T-helper 1 cell treated with Interleukin-12 subunit alpha and Interleukin-12 subunit beta and Interleukin-4 antibody, amounts not matched to agents 30 ng/mL and 1 ng/mL, for 36 hours (primary cell): ENCODE measurements around the gene CIC. TPM values are rescaled to one million over a fixed set of nuclear protein-coding genes. Genes with fewer than 3 reads are reported as not detected.

ENCODE experiments used
- intact Hi-C: fragments of 100-400 bp; cut with micrococcal nuclease; formaldehyde crosslinking; loops from one replicate; pipeline ENCODE4 v1.15.1; 2024
- total RNA-seq: library from RNA; stranded (reverse); gene quantifications from 2 replicates; pipeline ENCODE4 v1.2.3, GENCODE V29; 2022

CIC gene
- total RNA-seq, 1 donor from 2014 or later, result 98.8 TPM

DNA sequence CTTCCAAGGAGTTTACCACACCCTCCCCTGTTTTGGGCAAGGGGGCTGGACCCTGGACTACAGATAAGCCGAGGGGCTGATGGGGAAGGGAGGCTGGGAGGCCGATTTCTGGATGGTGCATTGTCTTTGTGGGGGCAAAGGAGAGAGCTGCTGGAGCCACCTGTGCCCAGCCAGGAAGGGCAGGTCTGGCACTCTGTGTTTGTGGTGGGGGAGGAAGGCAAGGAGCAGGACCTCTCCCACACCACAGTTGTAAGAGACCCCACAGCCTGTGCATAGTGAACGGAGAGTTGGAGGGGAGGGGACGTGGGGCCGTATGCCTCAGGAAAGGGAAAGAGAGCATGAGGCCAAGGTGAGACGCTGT, 16.9 kb downstream of the CIC start:
- intact Hi-C loops, result no loop called here

DNA sequence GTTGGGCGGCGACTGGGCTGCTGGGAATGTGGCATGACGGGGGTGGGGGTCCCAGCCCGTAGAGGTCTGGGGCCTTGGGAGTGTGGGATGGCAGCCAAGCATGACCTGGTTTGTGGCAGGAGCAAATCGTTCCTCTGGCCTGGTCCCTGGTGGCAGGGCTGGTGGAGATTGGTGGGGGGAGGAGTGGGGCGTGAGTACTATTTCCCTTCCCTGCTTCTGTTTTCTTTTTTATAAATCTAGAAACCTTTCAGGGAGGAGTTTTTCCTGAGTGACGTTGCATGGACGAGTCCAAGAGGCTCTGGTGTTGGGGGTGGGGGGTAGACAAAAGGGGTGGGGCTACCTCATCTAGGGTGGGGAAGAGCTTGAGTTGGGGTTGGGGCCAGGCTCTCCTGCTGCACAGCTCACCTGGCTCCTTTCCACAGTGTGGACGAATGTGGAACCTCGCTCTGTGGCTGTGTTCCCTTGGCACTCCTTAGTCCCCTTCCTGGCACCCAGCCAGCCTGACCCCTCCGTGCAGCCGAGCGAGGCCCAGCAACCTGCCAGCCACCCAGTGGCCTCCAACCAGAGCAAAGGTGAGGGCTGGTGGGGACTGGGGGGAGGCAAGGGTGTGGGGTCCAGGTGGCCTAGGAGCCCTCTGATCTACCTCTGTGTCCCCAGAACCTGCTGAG, 17.4 kb downstream of the CIC start:
- intact Hi-C loops, result no loop called here

DNA sequence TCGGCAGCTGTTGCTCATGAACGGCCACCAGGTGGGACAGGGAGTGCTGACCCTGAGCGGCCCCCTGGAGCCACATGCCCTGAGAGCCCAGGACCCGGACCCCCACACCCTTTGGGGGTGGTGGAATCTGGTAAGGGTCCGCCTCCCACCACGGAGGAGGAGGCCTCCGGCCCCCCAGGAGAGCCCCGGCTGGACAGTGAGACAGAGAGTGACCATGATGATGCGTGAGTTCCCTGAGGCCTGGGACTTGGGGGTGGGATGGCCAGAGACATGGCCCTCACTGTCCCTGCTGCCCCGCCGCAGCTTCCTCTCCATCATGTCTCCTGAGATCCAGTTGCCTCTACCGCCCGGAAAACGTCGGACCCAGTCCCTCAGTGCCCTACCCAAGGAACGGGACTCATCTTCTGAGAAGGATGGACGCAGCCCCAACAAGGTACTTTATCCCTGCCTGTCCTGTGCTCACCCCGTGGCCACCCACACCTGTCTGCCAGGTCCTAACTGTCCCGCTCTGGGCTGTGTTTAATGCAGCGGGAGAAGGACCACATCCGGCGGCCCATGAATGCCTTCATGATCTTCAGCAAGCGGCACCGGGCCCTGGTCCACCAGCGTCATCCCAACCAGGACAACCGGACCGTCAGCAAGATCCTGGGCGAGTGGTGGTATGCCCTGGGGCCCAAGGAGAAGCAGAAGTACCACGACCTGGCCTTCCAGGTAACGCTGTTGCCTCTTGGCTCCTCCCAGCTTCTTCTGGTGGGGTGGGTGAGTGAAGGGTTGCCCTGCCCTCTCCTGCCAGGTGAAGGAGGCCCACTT, 18.2 kb downstream of the CIC start:
- intact Hi-C loops, result no loop called here

DNA sequence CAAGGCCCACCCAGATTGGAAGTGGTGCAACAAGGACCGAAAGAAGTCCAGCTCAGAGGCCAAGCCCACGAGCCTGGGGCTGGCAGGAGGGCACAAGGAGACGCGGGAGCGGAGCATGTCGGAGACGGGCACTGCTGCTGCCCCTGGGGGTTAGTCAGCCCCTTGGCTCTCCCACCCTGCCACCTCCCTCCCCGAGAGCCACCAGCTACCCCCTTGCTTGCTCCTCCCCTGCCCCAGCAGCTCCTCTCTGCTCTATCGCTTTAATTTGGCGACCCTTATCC, 18.7 kb downstream of the CIC start:
- intact Hi-C loops, result no loop called here

DNA sequence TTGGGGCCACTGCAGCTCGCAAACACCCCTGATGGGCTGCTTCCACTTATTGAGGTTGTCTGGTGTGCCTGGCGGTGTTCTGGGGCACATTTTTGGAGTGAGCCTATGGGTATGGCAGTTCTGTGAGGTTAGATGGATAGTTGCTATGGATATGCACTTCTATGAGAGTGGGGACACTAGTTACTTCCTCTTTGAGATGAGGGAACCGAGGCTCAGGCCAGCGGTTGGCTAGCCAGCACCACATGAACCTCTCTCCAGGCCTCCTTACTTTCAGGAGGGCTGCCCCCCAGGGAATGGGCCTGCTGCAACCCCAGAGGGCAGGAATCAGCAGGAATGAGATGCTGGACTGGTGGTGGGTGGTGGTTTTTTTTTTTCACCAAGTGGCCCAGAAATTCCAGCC, 19.3 kb downstream of the CIC start:
- intact Hi-C loops, result no loop called here

DNA sequence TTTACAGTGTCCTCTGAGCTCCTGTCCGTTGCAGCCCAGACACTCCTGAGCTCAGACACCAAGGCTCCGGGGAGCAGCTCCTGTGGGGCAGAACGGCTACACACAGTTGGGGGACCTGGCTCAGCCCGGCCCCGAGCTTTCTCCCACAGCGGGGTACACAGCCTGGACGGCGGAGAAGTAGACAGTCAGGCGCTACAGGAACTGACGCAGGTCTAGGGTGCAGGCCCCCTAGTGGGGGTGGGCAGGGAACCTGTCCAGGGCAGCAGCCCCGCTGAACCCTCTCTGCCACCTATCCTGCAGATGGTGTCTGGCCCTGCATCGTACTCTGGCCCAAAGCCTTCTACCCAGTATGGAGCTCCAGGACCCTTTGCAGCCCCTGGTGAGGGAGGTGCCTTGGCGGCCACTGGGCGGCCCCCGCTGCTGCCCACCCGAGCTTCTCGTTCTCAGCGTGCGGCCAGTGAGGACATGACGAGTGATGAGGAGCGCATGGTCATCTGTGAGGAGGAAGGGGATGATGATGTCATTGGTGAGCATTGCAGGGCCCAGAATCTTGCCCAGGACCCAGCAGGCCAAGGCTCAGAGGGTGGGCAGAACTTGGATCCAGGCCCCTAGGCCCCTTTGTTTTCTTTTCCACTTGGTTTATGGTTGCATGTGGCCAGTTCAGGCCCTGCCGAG, 20.0 kb downstream of the CIC start:
- intact Hi-C loops, result no loop called here

DNA sequence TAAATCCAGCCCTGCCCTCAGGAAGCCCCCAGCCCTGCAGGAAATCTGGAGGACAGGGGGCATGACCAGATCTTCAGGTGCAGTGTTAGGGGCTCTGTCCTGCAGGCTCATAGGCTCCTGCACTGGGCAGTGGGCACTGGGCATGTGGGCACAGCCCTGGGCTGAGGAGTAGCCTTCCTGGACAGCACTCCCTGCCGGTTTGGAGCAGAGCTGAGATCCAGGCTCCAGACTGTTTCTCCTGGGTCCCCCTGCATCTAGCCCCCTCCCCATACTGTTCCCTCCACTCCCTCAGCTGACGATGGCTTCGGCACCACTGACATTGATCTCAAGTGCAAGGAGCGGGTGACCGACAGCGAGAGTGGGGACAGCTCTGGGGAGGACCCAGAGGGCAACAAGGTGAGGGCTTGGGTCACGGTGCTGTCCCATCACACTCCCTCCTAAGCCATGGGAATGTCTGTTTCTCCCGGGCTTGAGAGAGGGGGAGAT, 20.5 kb downstream of the CIC start:
- intact Hi-C loops, result no loop called here

DNA sequence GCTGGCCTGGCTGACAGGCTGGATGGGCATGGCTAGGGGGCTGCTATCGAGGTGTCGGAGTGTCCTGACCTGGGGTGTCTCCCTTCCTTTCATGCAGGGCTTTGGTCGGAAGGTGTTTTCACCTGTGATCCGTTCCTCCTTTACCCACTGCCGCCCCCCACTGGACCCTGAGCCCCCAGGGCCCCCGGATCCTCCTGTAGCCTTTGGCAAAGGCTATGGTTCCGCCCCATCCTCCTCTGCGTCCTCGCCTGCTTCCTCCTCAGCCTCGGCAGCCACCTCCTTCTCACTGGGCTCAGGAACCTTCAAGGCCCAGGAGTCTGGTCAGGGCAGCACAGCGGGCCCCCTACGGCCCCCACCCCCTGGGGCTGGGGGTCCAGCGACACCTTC, 21.1 kb downstream of the CIC start:
- intact Hi-C loops, result no loop called here

DNA sequence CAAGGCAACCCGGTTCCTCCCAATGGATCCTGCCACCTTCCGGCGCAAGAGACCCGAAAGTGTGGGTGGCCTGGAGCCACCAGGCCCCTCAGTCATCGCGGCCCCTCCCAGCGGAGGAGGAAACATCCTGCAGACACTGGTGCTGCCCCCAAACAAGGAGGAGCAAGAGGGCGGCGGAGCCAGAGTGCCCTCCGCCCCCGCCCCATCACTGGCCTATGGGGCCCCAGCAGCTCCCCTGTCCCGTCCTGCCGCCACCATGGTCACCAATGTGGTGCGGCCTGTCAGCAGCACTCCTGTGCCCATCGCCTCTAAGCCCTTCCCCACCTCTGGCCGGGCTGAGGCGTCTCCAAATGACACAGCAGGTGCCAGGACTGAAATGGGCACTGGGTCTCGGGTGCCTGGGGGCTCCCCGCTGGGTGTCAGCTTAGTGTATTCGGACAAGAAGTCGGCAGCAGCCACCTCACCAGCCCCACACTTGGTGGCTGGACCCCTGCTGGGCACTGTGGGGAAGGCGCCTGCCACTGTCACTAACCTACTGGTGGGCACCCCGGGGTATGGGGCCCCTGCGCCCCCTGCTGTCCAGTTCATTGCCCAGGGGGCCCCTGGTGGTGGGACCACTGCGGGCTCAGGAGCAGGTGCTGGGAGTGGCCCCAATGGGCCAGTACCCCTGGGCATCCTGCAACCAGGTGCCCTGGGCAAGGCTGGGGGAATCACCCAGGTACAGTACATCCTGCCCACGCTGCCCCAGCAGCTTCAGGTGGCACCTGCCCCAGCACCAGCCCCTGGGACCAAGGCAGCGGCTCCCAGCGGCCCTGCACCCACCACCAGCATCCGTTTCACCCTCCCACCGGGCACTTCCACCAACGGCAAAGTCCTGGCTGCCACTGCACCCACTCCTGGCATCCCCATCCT, 21.7 kb downstream of the CIC start:
- intact Hi-C loops, result no loop called here

DNA sequence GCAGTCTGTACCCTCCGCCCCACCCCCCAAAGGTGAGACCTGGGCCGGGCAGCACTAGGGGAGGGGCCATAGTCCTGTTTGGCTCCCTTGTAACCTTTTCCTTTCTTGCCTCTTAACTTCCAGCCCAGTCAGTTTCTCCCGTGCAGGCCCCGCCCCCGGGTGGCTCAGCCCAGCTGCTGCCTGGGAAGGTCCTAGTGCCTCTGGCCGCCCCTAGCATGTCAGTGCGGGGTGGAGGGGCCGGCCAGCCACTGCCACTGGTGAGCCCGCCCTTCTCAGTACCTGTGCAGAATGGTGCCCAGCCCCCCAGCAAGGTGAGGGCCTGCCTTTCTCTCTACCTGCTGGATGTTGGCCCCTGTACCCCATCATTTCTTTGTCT, 22.4 kb downstream of the CIC start:
- intact Hi-C loops, result no loop called here

DNA sequence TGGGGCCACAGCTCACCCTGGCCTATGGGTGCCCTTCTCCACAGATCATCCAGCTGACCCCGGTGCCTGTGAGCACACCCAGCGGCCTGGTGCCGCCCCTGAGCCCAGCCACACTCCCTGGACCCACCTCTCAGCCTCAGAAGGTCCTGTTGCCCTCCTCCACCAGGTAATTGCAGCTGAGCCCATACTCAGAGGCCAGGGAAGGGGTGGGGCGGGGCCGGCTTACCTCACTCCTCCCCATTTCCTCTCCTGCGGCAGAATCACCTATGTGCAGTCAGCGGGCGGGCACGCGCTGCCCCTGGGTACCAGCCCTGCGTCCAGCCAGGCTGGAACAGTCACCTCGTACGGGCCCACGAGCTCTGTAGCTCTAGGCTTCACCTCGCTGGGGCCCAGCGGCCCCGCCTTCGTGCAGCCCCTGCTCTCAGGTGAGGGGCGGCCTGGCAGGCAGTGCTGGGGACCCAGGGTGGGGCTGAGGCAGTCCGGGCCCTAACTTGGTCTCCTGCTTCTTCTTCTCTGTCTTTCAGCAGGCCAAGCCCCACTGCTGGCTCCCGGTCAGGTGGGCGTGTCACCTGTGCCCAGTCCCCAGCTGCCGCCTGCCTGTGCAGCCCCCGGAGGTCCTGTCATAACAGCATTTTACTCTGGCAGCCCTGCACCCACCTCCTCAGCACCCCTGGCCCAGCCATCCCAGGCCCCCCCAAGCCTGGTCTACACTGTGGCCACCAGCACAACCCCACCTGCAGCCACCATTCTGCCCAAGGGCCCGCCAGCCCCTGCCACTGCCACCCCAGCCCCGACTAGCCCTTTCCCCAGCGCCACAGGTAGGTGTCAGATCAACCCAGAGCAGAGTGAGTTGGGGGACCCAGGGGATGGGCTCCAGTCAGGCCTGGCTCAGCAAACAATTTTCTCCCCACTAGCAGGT, 23.2 kb downstream of the CIC start:
- intact Hi-C loops, result no loop called here

DNA sequence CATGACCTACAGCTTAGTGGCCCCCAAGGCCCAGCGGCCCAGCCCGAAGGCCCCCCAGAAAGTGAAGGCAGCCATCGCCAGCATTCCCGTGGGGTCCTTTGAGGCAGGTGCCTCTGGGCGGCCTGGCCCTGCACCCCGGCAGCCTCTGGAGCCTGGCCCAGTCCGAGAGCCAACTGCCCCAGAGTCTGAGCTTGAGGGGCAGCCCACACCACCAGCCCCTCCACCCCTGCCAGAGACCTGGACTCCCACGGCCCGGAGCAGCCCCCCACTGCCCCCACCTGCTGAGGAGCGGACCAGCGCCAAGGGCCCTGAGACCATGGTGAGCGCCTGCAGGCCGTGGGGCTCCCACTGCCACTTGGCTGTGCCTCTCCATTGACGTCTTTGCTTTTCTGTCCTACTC, 23.9 kb downstream of the CIC start:
- intact Hi-C loops, result no loop called here

DNA sequence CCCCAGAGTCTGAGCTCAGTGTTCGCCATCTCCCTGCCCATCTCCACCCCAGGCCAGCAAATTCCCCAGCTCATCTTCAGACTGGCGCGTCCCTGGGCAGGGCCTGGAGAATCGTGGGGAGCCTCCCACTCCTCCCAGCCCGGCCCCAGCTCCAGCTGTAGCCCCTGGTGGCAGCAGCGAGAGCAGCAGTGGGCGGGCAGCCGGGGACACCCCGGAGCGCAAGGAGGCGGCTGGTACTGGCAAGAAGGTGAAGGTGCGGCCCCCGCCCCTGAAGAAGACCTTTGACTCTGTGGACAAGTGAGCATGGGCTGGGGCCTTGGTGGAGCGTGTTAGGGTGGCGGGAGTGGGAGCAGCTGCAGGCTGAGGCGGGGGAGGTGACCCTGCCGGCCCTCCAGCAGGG, 24.5 kb downstream of the CIC start:
- intact Hi-C loops, result no loop called here

DNA sequence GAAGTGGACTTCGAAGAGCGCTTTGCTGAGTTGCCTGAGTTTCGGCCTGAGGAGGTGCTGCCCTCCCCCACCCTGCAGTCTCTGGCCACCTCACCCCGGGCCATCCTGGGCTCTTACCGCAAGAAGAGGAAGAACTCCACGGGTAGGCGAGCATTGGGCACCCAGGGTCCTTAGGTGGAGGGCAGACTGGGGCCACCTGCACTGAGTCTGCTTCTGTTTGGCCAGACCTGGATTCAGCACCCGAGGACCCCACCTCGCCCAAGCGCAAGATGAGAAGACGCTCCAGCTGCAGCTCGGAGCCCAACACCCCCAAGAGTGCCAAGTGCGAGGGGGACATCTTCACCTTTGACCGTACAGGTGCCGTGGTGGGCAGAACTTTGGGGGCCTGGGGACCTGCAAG, 24.9 kb downstream of the CIC start:
- intact Hi-C loops, result no loop called here

DNA sequence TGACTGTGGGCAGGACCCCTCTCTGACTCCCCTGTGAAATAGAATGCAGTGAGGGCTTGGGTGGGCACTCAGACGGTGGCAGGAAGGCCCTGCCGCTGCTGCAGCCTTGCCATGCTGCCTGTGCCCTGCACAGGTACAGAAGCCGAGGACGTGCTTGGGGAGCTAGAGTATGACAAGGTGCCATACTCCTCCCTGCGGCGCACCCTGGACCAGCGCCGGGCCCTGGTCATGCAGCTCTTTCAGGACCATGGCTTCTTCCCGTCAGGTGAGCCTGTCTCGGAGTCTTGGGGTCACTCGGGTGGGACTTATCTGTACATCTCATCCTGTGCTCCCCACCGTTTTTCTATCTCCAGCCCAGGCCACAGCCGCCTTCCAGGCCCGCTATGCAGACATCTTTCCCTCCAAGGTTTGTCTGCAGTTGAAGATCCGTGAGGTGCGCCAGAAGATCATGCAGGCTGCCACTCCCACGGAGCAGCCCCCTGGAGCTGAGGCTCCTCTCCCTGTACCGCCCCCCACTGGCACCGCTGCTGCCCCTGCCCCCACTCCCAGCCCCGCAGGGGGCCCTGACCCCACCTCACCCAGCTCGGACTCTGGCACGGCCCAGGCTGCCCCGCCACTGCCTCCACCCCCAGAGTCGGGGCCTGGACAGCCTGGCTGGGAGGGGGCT, 25.6 kb downstream of the CIC start:
- intact Hi-C loops, result no loop called here

DNA sequence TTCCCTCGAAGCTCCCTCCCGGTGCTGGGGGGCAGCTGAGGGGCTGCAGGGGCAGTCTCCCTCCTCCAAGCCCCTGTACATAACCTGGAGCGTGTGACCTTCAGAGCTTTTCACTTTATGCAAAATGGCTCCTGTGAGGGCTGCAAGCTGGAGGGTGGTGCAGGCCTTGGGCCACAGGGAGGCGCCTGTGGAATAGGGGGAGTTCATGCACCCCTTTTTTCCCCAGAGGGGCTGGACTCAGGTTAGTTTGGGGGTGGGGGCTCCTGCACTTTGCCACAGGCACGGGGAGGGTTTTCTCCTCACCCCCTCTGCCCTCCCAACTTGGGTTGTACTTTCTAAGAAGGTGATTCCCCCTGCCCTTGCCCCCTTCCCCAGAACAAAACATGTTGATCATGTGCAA, 26.3 kb downstream of the CIC start:
- intact Hi-C loops, result no loop called here

DNA sequence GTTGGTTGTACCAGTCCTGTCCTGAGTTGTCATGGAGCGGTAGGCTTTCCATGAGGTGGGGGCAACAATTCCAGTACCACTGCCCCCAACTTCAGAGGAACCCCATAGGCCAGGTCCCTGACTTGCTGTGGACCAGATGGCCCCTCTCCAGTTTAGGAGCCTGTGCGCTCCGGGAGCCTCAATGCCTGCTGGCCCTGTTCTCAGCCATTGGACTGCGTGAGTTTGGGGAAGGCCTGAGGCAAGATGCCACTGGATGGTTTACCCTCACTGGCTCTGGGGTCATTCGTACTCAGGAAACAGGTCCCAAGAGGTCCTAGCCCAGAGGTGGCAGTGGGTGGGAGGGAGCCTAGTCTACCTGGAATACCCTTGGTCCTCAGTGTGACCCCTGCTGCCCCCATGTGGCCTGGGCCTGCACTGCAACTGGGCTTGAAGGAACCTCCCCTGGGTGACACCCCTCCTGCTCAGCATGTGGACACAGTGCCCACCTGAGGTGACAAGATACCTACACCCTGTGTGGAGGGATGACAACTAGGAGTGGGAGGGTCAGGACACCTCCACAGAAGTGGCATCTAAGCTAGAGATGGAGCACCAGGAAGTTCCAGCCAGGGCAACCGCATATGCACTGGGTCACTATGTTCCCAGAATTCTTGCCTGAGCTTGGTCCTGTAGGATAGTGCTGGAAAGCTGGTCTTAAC, 26.9 kb downstream of the CIC start:
- intact Hi-C loops, result loop anchor here (1.0 kb wide), 3 partner anchors 52 to 188 kb away; no protein-coding TSS in a partner anchor

DNA sequence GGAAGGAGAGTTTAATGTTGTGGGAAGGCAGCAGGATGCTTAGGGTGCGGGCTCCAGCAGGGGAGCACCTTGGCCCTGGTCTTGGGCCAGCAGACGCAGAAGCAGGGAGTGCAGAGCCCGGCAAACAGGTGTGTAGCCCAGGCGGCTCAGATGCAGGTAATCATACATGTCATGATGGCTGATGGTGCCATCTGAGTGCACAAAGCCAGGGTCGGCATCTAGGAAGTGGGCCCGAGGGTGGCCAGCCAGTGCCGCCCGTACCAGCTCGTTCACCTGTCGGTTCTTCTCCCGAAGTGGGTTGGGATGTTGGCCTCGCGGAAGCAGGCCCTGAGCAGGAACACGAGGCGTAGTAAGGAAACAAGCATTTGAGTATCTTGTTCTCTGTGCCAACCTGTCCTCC, 28.0 kb downstream of the CIC start:
- intact Hi-C loops, result no loop called here

DNA sequence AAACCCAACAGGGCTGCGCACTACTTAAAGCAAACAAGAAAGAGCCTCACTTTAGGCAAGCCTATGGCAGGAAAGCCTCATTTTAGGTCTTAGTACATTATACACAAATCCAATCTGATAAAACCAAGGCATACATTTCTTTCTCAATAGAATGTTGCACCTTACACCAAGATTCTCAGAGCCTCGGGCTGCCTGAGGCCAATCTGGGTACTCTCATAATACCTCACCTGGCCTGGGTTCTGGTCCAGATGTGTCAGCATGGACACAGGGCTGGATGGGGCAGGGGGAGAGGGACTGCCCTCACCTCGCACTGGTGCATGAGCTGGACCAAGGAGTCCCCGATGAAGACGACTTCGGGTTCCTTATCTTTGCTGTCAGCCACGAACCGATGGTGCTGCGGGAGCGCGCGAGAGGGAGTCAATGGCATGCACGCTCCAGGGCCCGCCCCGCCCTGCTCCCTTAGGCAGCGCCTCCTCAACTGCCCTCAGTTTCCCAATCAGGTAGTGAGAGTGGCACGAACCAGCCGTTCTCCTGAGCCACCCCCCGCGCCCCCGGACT, 32.7 kb downstream of the CIC start, which contains the start of gene PRR19:
Gene PRR19 (plus strand): TSS at position 487 of the 558 bp plus-strand sequence. CDS start 7,453 bp downstream, outside the sequence.
- intact Hi-C loops, result loop anchor here (1.0 to 2.0 kb wide), 9 partner anchors 18 to 169 kb away; partner anchors contain the start of genes DEDD2, ERF, MEGF8 and POU2F2
